Pancreas (tissue), 10 donors: ENCODE measurements around the gene TMEM147. TPM values are rescaled to one million over a fixed set of nuclear protein-coding genes. Genes with fewer than 3 reads are reported as not detected.

Experiments
- ATAC-seq, 4 donors: fragments of 200-7000 bp; cut with Tn5 transposase; one replicate each; pipeline versions ENCODE4 v1.8.0 to v1.9.1; 2020; ENCODE audit warnings: mild to moderate bottlenecking in 4 of 4, moderate library complexity in 4 of 4
- DNase-seq, 6 donors: peaks; one replicate each; pipeline ENCODE4 v3.0.0-alpha.2; 2020
- FAIRE-seq: peaks from 2 replicates; lab custom pipeline; 2012; peaks lifted over from hg19 to GRCh38; lab: Jason Lieb, UNC
- H3K27ac ChIP-seq, 4 donors: fragments of 200-600 bp; sonication (generic); 1 replicate in 3 of 4; 2 replicates in 1 of 4; pipeline versions ENCODE4 v1.5.0 to v1.8.0; 2020
- H3K27me3 ChIP-seq, 4 donors: fragments of 200-600 bp; one replicate each; pipeline ENCODE4 v1.8.0; 2021
- H3K36me3 ChIP-seq, 3 donors: fragments of 200-600 bp; sonication (generic) in 1 of 3; one replicate each; pipeline versions ENCODE4 v1.5.0 to v1.8.0; 2020 to 2021
- H3K4me1 ChIP-seq, 3 donors: fragments of 200-600 bp; one replicate each; pipeline ENCODE4 v1.8.0; 2021
- H3K4me3 ChIP-seq, 4 donors: fragments of 200-600 bp; sonication (generic) in 2 of 4; one replicate each; pipeline versions ENCODE4 v1.5.0 to v1.8.0; 2020 to 2021
- H3K9me3 ChIP-seq, 4 donors: fragments of 200-600 bp; one replicate each; pipeline ENCODE4 v1.8.0; 2021
- WGBS, 2 donors: extraction: QIAGEN DNeasy Blood & Tissue Kit; methylation state at CpG; one replicate each; pipeline ENCODE4 v1.1.7; 2013; 5-methylcytosine and 5-hydroxymethylcytosine counted together
- intact Hi-C, 3 donors: fragments of 100-400 bp; cut with DNase I; formaldehyde crosslinking; loops; one replicate each; pipeline versions ENCODE4 v1.11.1 to v1.14.2; 2022
- polyA plus RNA-seq, 2 donors: library from polyadenylated mRNA; stranded (reverse); fragments of 200-250 nt; gene quantifications; one replicate each; pipeline ENCODE4 v1.2.3, GENCODE V29; 2013
- total RNA-seq, 6 donors: library from RNA; stranded (reverse); fragmentation: NEBNext Ultra II Directional in 4 of 6; extraction: Animal tissue kit (Norgen Biotek cat#: 25700) in 4 of 6; gene quantifications; one replicate each; pipeline versions ENCODE4 v1.2.1 to v1.2.4, GENCODE V29; 2021 to 2023
- TF ChIP-seq, protein P1 (sequence below), 4 donors: fragments of 200-600 bp; sonication (generic) in 3 of 4; IDR thresholded peaks; one replicate each; pipeline versions ENCODE4 v1.5.0 to v1.8.0; 2021; ENCODE audit warnings: antibody characterized with exemption in 4 of 4
- donor health status: healthy with polysubstance abuse.
- donor health status: DM: no; HTN: no; CAD: no; lungs with moderate emphysema.
- donor health status: DM: no; HTN: no; CAD: no.
- donor health status: control.
- donor health status: control.
- donor health status: Bipolar disorder and iron deficiency.
- donor health status: DM: yes; HTN: yes; CAD: no.
- donor health status: DM: no; HTN: no; CAD: no.
- donor health status: DM: no; HTN: no; CAD: no.
- donor health status: DM: yes; HTN: yes; CAD: no.

The TMEM147 gene
- total and polyA plus RNA-seq, 8 donors = 44.3 to 91.1 (median 56.5) TPM

DNA sequence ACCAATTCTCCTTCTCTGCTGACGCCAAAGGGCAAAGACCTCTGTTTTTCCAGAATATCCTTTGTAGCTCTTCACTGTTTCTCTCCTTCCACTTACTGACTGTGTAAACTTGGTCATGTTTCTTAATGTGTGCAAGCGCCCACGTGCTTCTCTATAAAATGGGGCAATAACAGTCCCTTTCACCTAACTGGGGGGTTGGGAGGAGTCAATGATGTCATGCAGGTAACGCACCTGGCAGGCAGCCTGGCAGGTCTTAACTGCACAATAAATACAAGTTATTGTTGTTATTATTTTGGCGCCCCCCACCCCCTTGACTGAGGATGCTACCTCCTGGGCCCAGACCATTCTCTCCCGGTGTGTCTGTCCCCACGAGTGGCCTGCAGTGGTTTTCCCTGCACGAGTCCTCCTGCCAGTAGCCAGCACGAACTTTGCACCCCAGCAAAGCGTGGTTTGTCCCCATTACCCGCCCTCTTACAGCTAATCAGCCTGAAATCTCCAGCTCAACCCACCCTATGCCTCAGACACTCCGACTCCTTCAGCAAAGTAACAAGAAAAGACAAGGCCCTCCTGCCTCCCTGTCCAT is 22.6 kb upstream of the TMEM147 start:
- Histone ChIP-seq H3K27ac (no peak overlapping the region), H3K9me3 (no peaks in the 10 kb centered on the region), H3K27me3 (no peaks in the 10 kb centered on the region), H3K4me3 (no peak overlapping the region), H3K4me1 (no peaks in the 10 kb centered on the region), H3K36me3 (no peaks in the 10 kb centered on the region)
- no peak for FAIRE-seq
- TF ChIP-seq, protein P1, sequence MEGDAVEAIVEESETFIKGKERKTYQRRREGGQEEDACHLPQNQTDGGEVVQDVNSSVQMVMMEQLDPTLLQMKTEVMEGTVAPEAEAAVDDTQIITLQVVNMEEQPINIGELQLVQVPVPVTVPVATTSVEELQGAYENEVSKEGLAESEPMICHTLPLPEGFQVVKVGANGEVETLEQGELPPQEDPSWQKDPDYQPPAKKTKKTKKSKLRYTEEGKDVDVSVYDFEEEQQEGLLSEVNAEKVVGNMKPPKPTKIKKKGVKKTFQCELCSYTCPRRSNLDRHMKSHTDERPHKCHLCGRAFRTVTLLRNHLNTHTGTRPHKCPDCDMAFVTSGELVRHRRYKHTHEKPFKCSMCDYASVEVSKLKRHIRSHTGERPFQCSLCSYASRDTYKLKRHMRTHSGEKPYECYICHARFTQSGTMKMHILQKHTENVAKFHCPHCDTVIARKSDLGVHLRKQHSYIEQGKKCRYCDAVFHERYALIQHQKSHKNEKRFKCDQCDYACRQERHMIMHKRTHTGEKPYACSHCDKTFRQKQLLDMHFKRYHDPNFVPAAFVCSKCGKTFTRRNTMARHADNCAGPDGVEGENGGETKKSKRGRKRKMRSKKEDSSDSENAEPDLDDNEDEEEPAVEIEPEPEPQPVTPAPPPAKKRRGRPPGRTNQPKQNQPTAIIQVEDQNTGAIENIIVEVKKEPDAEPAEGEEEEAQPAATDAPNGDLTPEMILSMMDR (IDR thresholded peaks at IDR 0.05) = no peak
- 72 to 76% methylated on average over 12 of the region's 12 CpGs for WGBS, 2 donors
- intact Hi-C loops = no loop called here
- no peak for DNase-seq
- no peak for ATAC-seq

DNA sequence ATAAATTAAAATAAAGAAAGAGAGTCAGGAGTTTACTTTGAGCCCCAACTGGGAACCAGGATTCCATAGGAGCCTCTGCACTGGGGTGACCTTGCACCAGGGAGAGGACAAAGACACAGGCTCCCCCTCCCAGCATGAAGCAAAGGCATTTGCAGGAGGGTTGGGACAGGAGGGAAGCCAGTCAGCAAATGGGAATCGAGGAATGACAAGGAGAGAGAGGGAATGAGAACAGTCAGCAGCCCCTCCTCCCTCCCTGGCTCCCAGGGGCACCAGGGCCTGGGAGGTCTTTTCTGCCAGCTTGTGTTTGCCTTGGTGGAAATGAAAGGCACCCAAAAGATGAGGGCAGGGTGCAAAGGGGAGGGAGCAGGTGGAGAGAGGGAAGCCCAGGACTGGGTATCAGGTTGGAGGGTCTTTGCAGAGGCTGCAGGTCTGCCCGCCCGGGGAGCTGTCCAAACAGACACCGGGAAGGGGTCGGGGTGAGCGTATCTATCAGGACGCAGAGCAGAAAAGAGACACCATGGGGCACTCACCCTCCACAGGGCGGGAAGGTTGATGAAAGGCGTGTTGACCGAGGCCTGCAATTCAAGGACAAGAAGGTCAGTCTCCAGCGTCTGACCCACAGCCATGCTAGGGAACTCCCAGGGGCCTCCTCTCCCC is 21.1 kb upstream of the TMEM147 start:
- WGBS, 2 donors = 35 to 36% methylated on average over 11 of the region's 11 CpGs
- Histone ChIP-seq H3K9me3 (no peaks in the 10 kb centered on the region), H3K27ac (no peak overlapping the region), H3K27me3 (no peaks in the 10 kb centered on the region), H3K36me3 (no peaks in the 10 kb centered on the region), H3K4me3 (no peak overlapping the region), H3K4me1 (no peaks in the 10 kb centered on the region)
- FAIRE-seq (no peak), ATAC-seq (no peak), DNase-seq (no peak)
- TF ChIP-seq, protein P1 (IDR thresholded peaks at IDR 0.05) = no peak
- intact Hi-C loops = no loop called here

DNA sequence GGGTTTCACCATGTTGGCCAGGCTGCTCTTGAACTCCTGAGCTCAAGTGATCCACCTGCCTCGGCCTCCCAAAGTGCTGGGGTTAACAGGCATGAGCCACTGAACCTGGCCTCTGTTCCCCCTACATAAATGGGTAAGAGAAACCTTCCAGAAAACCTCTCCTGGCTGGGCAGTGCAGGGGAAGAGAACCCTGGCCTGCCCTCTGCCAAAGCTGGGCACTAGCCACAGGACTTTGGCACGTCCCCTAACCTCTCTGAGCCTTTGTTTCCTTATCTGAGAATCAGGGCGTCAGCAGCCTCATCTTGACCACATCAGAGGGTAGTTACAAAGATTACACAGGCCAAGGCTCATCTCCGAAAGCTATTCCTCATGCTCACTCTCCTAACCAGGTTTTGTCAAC is 19.6 kb upstream of the TMEM147 start:
- FAIRE-seq (no peak), DNase-seq (no peak), ATAC-seq (no peak)
- H3K27ac ChIP-seq = no peak overlapping the region
- no peak overlapping the region for H3K4me3 ChIP-seq
- no peaks in the 10 kb centered on the region for H3K36me3 ChIP-seq
- no peaks in the 10 kb centered on the region for H3K27me3 ChIP-seq
- intact Hi-C loops = no loop called here
- WGBS, 2 donors = 71 to 74% methylated on average over 4 of the region's 4 CpGs
- H3K4me1 ChIP-seq = no peaks in the 10 kb centered on the region
- TF ChIP-seq, protein P1 (IDR thresholded peaks at IDR 0.05) = no peak
- no peaks in the 10 kb centered on the region for H3K9me3 ChIP-seq

DNA sequence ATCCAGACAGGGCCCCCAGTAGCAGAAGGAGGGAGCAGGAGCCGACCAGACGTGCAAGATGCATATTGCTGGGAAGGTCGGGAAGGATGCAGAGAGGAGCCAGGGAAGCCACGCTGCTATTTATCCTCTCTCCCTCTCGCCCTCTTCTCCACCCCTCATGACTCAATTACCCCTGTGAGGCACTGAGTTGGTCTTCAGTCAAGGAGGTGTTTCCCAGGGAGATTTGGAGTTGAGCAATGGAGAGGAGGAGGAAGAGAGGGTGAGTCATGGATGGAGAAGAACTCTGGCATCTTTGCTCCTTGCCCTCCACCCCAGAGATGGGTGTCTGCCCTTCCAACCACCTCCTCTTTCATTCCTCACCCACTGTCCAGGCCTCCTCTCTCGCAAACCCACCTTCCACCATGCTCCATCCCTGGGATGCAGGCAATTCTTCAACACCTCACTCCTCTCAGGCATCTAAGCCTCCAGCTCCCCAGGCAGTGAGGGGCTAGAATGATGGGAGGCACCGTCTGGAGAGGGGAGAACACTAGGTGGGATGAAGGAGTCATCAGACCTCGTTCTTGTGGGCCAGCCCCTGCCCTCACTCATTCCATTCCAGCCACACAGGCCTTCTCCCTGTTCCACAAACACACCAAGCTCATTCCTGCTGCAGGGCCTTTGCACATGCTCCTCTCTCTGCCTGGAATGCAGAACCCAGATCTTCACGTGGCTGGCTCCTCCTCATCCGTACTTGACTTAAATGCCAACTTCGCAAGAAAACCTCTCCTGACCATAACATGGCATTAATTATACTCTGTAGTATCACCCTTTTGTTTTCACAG is 17.0 kb upstream of the TMEM147 start, which contains the start of gene SBSN:
Gene SBSN (minus strand): TSS at position 94 of the 821 bp plus-strand sequence. CDS start 30 bp downstream, at position 64.
- peaks cover 0 to under 1% (median 0%) of the 10 kb centered on the region in 4 donors for H3K27me3 ChIP-seq
- H3K27ac ChIP-seq = no peak within 1 kb of the TSS
- no peaks in the 10 kb centered on the region for H3K36me3 ChIP-seq
- H3K9me3 ChIP-seq = no peaks in the 10 kb centered on the region
- FAIRE-seq (no peak), DNase-seq (no peak), ATAC-seq (no peak)
- TF ChIP-seq, protein P1 (IDR thresholded peaks at IDR 0.05) = no peak
- H3K4me3 ChIP-seq = no peak within 1 kb of the TSS
- no peaks in the 10 kb centered on the region for H3K4me1 ChIP-seq
- WGBS, 2 donors = 63 to 75% methylated on average over 11 of the region's 11 CpGs
- intact Hi-C loops = no loop called here
